ENCODE results near the gene PRPH.
A peak's percentile ranks its signal among the peaks of the same experiment; 100 is the strongest.
"Not testable (repeated sequence)": the region's sequence is repeated elsewhere in the genome, so short reads cannot be mapped to it uniquely, and the experiment has no call there.

The PRPH gene

DNA sequence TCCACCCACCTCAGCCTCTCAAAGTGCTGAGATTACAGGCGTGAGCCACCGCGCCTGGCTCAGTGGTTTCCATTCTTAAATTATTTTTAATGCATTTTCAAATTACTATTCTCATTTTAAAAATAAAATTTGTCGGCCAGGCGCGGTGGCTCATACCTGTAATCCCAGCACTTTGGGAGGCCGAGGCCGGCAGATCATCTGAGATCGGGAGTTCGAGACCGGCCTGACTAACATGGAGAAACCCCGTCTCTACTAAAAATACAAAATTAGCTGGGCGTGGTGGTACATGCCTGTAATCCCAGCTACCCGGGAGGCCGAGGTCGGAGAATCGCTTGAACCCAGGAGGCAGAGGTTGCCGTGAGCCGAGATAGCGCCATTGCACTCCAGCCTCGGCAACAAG is 38.8 kb downstream of the PRPH start:
- DNase-seq (ENCODE audit: low read depth), result not testable (repeated sequence)

- DNase-seq (ENCODE audit: low read depth), result no peak
Observed at GRCh38 chr12:49334226-49334625, 39.3 kb downstream of the PRPH start.

DNA sequence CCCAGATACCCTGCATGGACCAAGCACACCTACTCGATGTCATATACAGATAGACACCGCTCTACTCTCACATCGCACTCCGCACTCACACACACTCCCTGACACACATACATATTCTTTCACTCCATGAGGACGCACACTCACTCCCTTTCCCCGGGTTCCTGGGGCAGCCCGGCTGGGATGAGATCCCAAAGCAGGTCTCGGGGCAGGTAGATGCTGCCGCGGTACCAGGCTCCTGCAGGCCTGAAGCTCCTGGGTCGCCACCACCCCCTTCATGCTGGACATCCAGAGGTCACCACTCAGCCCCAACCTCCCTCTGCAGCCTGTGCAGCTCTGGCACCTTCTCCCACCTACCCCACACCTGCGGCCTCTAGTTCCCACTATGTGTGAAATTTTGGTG is 39.7 kb downstream of the PRPH start:
- no peak for DNase-seq (ENCODE audit: low read depth)

DNA sequence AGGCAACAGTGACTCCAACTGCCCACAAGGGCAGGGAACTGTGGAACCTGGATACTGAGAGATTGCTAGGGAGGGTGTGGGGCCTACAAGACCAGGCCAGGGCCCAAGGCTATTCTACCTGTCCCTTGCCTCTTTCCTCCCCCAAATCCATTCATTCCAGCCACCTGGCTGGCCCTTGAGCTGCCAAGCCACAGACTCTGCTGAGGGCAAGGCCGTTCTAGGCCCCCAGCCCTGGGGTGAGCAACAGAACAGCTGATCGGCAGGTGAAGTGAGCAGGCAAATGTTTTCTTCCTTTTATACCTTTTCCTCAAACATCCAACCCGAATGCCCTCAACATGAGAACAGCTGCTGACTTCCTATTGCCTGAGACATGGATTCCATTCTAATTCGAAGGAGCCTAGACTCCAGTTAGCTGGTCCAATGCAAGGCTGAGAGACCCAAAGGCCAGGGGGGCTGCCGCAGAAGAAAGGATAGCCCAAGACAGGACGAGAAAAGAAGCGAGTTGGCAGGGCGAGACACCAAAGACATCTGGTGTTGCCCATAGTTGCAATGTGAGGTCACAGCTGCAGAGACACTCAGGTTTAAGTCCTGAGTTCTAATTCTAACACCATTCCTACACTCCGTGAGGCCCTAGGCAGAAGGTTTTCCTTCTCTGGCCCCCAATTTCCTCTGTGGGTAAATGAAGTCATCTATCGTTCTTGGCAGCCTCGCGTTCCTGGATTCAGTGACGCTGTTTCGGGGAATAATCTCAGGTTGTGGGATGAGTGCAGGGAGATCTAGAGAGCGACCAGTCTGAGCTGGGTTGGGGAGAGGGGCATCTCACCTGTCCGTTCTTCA is 40.4 kb downstream of the PRPH start:
- DNase-seq (ENCODE audit: low read depth), result no peak

- no peak for DNase-seq (ENCODE audit: low read depth)
Observed at GRCh38 chr12:49335955-49336644, 41.2 kb downstream of the PRPH start.

DNA sequence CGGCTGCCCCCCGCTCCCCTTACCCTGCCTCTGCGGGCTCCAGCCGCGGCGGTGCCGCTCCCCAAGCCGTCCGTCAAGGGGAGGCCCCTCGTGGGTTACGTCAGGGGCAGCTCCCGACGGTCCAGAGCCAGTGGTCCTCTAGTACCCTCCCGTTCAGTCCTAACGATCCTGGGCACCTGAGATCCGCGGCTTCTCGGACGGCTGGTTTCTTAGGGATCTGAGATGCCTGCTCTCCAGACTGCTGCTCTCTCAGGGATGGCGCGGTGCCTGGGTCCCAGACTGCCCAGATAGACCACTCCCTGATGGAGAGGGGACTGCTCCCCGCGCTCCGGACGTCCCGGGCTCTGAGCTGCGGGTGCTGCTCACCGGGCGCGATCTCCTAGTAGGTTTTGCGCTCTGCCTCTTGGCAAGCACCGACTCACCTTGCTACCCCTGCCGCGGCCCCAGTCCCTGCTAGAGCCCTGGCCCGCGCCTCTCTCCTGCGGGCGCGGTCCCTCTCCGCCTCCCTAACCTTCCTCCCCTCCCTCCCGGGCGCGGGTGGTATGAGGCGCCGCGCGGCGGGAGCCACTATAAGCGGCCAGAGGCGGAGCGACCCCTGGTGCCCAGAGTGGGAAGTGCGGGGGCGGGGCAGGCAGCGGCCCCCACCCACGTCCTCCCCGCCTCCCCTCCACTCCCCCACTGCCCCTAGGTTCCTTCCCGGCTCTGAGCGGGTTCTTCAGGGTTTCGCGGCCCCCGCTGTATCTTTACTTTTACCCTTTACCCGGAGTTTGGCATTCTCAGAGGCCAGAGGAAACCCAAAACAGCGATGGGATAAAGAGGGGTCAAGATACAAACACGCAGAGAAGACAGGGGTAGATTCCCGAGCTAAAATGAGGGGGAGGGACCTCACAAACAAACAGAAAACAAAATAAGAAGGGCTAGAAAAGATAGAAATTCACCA is 42.0 kb downstream of the PRPH start, which contains the start of gene C1QL4:
TSS of gene C1QL4 (minus strand) at position 544 of the 940 bp plus-strand sequence. CDS start 711 bp downstream, outside the sequence.
- DNase-seq (ENCODE audit: low read depth), result peak; percentile 89

DNA sequence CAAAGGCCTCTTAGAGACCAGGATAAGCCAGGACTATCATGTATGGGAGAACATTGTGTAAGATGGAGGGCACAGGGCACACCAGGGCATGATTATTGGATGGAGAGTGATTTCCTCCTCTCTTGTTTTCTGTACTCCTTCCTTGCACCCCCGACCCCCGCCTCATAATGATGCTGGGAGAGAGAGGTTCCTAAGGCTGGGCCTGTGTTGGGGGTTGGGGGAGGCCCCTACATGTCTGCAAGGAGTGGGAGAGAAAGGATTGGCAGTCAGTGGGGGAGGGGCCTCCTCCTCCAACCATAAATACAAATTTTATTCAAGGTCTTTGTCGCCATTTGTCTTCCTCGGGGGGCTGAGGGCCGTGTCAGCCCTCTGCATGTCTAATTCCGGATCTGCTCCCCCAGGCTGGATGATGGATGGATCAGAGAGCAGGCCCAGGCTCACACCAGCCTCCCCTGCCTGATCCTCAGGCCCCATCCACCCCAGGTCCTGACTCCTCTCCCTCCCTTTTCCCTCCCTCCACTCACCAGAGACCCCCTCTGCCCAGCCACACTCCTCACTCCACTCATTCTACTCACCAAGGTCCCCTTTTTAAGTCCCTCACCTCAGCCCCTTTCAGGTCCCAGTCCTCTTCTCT is 44.0 kb downstream of the PRPH start:
- DNase-seq (ENCODE audit: low read depth), result no peak

DNA sequence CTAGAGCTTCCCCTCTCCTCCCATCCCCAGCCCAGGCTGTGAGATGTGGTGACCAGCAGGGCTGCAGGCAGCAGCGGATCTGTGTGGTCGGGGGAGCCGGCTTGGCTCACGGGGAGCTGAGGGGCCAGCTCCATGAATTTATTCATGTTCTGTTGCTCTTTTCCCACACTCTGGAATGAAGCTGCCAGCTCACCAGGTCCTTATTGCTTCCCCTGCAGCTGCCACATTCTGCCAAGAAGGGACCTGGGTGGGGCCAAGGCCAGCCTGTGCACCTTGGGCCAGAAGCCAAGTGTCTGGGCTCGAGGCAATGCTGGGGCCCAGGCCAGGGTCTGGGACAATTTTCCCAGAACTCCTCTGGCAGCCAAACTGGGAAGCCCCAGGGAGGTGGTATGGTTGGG is 44.5 kb downstream of the PRPH start:
- DNase-seq (ENCODE audit: low read depth), result no peak

DNA sequence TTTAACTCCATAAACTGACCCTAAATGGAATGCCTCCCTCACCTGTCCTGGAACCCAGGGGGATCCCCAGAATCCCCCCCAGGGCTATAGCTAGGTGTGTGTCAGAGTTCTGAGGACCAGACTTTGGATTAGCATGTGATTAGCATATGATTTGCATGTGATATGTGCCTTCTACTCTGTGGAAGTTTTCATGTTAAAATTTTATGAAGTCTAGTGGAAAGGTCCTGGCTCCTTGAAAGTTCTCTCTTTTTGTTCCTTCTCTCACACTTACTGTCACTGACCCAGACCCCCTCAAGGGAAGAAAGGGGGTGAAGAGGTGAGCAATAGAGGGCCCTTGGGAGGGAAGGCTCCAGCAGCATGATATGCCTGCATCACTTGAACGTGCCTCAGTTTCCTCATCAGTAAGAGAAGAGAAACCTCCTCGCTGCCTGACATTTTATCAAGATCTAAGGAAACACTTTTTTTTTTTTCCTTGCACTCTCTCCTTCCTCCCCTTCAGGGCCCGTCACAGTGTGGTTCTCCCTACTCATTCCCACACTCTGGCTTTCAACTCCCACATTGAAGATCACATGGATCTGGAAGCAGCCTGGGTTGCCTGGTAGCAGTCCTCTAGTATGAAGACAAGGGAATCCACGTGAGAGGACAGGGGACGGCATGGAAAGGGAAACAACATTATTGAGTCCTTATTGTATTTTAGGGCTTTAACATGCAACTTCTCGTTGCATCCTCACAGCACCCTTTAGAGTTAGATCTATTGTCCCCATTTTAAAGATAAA is 45.3 kb downstream of the PRPH start:
- no peak for DNase-seq (ENCODE audit: low read depth)

- no peak for DNase-seq (ENCODE audit: low read depth)
Observed at GRCh38 chr12:49340971-49341776, 46.2 kb downstream of the PRPH start.

DNA sequence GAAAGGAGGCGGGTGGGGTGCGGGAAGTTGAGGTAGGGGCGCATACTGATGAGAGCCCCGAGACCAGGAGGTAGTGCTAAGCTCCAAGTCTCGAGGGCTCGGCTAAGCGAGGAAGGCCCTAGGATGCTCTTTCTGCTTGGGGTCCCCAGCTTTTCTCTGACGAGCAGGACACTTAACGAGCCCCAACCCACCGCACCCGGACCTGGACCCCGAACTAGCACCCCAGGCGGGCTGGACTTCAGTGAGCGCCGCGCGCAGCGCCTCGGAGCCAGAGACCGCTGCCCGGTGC is 46.8 kb downstream of the PRPH start:
- no peak for DNase-seq (ENCODE audit: low read depth)

DNA sequence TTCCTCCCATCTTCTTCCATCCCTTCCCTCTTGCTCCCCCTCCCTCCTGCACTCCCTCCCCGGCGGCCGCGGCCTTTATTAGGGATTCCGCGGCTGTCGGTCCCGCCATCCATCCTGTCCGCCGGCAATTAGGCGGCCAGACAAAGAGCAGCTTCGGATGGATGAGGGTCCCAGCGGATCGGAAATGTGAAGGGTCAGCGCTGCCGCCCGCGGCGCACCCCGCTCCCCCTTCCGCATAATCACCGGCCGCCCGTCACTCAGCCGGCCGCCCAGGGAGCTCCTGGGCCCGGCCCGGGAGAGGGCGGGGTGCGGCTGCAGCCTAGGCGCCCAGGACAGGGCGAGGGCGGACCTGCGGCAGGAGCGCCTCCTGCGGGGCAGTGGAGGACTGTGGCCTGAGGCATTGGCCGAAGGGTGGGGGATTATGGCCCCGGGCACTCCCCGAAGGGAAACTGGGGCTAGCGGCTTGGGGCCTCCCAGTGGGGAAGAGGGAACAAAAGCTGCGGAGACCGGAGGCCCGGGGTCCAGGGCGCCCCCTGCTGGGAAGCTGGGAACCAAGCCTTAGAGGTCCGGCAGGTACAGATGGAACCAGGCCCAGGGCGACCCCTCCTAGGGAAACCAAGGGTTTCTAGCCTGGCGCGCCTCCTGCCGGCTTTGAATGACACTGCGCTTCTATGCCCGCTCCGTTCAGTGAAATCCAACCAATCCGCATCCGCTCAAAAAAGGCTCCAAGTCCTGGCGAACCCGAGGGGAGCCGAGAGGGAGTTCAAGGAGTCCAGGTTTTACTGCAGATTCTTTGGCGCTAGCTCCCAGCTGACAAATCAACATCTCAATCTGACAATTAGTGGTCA is 47.3 kb downstream of the PRPH start:
- DNase-seq (ENCODE audit: low read depth), result peak; percentile 53

GRCh38 chr12:49342914-49343731 is 48.2 kb downstream of the PRPH start:
- DNase-seq (ENCODE audit: low read depth), result no peak

GRCh38 chr12:49344486-49345050 is 49.6 kb downstream of the PRPH start:
- DNase-seq (ENCODE audit: low read depth), result no peak

DNA sequence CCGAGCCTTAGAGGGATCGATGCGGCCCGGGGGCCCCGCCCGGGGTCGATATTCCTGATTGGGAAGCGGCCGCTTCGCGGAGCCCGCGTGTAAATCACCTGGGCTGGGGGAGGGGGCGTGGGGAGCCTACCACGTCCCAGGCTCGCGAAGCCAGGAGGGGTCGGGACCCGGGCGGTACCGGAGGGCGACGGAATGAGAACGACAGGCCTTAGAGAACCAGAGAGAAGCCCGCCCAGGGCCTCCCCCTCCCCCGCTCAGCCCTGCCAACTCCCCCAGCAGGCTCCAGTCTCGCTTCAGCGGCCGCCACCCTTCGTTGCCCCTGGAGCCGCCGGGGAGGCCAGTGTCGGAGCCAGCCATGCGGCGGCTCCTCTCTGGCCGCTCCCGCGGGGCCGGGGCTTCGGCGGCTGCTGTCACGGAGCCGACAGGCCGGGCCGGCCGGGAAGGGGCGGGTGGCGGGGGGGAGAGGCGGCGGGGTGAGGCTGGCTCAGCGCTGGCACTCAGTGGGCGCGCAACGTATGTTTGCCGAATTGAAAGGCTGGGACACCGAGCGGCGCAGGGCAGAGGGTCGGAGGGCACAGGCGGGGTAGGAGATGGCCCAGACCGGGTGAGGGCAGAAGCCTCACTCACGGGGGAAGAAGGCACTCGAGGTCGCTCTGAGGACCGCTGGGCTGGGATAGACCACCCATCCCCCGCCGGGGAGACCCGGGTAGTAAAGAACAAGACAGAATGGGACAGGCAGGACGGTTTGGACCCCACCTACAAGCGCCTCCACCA is 50.3 kb downstream of the PRPH start:
- DNase-seq (ENCODE audit: low read depth), result no peak

DNA sequence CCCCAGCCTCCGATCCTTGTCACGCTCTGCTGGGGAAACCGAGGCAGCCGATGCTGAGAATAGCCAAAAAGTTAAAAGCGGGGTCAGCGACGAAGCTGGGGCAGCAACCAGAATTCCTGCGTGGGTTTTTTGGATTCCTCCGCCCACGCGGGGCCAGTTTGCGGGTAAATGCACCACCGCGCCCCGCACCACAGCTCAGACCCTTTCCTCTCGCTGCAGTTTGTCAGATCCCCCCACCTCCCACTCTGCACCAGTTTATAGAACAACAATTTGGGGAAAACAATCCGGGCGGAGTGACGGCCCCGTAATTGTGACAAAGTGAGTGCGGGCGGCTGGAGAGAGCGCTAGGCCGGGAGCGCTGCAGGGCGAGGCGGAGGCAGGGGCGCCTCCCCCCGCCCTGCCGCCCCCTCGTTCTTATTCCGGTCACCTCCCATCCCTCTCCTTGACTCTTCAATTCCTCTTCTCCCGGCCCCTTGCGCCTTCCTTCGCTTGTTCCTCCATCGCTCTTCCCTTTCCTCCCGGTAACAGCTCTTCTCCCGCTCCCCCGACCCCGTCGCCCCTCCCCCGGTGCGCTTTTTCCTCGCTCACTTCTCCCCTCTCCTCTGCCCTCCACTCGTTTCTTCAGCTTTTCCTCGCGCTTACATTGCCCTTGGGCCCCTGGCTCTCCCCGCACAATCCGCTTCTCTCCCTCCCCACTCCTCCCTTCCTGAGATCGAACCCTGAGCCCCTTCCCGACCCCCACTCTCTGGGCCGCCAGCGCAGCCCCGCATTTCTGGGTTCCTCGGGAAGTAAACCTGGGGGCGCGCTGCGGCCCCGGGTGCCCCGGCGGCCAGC is 51.1 kb downstream of the PRPH start:
- DNase-seq (ENCODE audit: low read depth), result no peak
